ENCODE data around the gene SLC44A5. TPM values are rescaled to one million over a fixed set of nuclear protein-coding genes. Genes with fewer than 3 reads are reported as not detected.

The SLC44A5 gene
- total and polyA plus RNA-seq, 2 donors, result 0.05 to 1.5 TPM

- Histone ChIP-seq H3K27me3 (ENCODE audit: control insufficient read depth in 2 of 2, insufficient read depth in 1 of 2, low read length in 1 of 2) (no peaks in the 10 kb centered on the region), H3K4me1 (ENCODE audit: control insufficient read depth in 2 of 2, insufficient read depth in 2 of 2, low read length in 2 of 2) (no peaks in the 10 kb centered on the region), H3K36me3 (ENCODE audit: control insufficient read depth in 2 of 2, insufficient read depth in 2 of 2, low read length in 1 of 2) (no peaks in the 10 kb centered on the region), H3K4me3 (ENCODE audit: low read length in 2 of 2) (no peak overlapping the region), H3K27ac (ENCODE audit: low read depth in 1 of 2, low read length in 1 of 2) (no peak overlapping the region), H3K9me3 (ENCODE audit: control insufficient read depth in 2 of 2, insufficient read depth in 1 of 2, low read length in 1 of 2) (no peaks in the 10 kb centered on the region)
- no peak for DNase-seq (ENCODE audit: low read depth in 6 of 9, low spot score in 9 of 9)
- WGBS, result 79% methylated on average over 4 of the region's 4 CpGs
Measured at GRCh38 chr1:75520862-75521475, 89.9 kb downstream of the SLC44A5 start.

- no peaks in the 10 kb centered on the region for H3K36me3 ChIP-seq (ENCODE audit: control insufficient read depth in 2 of 2, insufficient read depth in 2 of 2, low read length in 1 of 2)
- no peaks in the 10 kb centered on the region for H3K9me3 ChIP-seq (ENCODE audit: control insufficient read depth in 2 of 2, insufficient read depth in 1 of 2, low read length in 1 of 2)
- H3K27me3 ChIP-seq (ENCODE audit: control insufficient read depth in 2 of 2, insufficient read depth in 1 of 2, low read length in 1 of 2), result no peaks in the 10 kb centered on the region
- DNase-seq (ENCODE audit: low read depth in 6 of 9, low spot score in 9 of 9), result no peak
- 92% methylated on average over 1 of the region's 1 CpG for WGBS
- no peaks in the 10 kb centered on the region for H3K4me1 ChIP-seq (ENCODE audit: control insufficient read depth in 2 of 2, insufficient read depth in 2 of 2, low read length in 2 of 2)
- no peak overlapping the region for H3K4me3 ChIP-seq (ENCODE audit: low read length in 2 of 2)
- no peak overlapping the region for H3K27ac ChIP-seq (ENCODE audit: low read depth in 1 of 2, low read length in 1 of 2)
Measured at GRCh38 chr1:75519651-75520427, 91.1 kb downstream of the SLC44A5 start.

GRCh38 chr1:75518686-75519085 is 92.2 kb downstream of the SLC44A5 start:
- H3K36me3 ChIP-seq (ENCODE audit: control insufficient read depth in 2 of 2, insufficient read depth in 2 of 2, low read length in 1 of 2), result no peaks in the 10 kb centered on the region

GRCh38 chr1:75514270-75514669 is 96.6 kb downstream of the SLC44A5 start:
- H3K9me3 ChIP-seq (ENCODE audit: control insufficient read depth in 2 of 2, insufficient read depth in 1 of 2, low read length in 1 of 2), result peaks cover 0 to 3% of the 10 kb centered on the region in 2 donors
- no peak overlapping the region for H3K27ac ChIP-seq (ENCODE audit: low read depth in 1 of 2, low read length in 1 of 2)
- no peaks in the 10 kb centered on the region for H3K4me1 ChIP-seq (ENCODE audit: control insufficient read depth in 2 of 2, insufficient read depth in 2 of 2, low read length in 2 of 2)
- no peak overlapping the region for H3K4me3 ChIP-seq (ENCODE audit: low read length in 2 of 2)
- DNase-seq (ENCODE audit: low read depth in 6 of 9, low spot score in 9 of 9), result no peak
- H3K36me3 ChIP-seq (ENCODE audit: control insufficient read depth in 2 of 2, insufficient read depth in 2 of 2, low read length in 1 of 2), result no peaks in the 10 kb centered on the region
- 95% methylated on average over 1 of the region's 1 CpG for WGBS
- no peaks in the 10 kb centered on the region for H3K27me3 ChIP-seq (ENCODE audit: control insufficient read depth in 2 of 2, insufficient read depth in 1 of 2, low read length in 1 of 2)

More at GRCh38 chr1:75518686-75519085, 92.2 kb downstream of the SLC44A5 start:
- H3K27ac ChIP-seq (ENCODE audit: low read depth in 1 of 2, low read length in 1 of 2), result no peak overlapping the region
- 75% methylated on average over 2 of the region's 2 CpGs for WGBS
- no peaks in the 10 kb centered on the region for H3K27me3 ChIP-seq (ENCODE audit: control insufficient read depth in 2 of 2, insufficient read depth in 1 of 2, low read length in 1 of 2)
- DNase-seq (ENCODE audit: low read depth in 6 of 9, low spot score in 9 of 9), result no peak
- no peaks in the 10 kb centered on the region for H3K4me1 ChIP-seq (ENCODE audit: control insufficient read depth in 2 of 2, insufficient read depth in 2 of 2, low read length in 2 of 2)
- no peaks in the 10 kb centered on the region for H3K9me3 ChIP-seq (ENCODE audit: control insufficient read depth in 2 of 2, insufficient read depth in 1 of 2, low read length in 1 of 2)
- H3K4me3 ChIP-seq (ENCODE audit: low read length in 2 of 2), result no peak overlapping the region

GRCh38 chr1:75506976-75507375 is 103.9 kb downstream of the SLC44A5 start:
- DNase-seq (ENCODE audit: low read depth in 6 of 9, low spot score in 9 of 9), result no peak
- Histone ChIP-seq H3K36me3 (ENCODE audit: control insufficient read depth in 2 of 2, insufficient read depth in 2 of 2, low read length in 1 of 2) (no peaks in the 10 kb centered on the region), H3K27me3 (ENCODE audit: control insufficient read depth in 2 of 2, insufficient read depth in 1 of 2, low read length in 1 of 2) (no peaks in the 10 kb centered on the region), H3K27ac (ENCODE audit: low read depth in 1 of 2, low read length in 1 of 2) (no peak overlapping the region), H3K9me3 (ENCODE audit: control insufficient read depth in 2 of 2, insufficient read depth in 1 of 2, low read length in 1 of 2) (peaks cover 0 to 3% of the 10 kb centered on the region in 2 donors), H3K4me1 (ENCODE audit: control insufficient read depth in 2 of 2, insufficient read depth in 2 of 2, low read length in 2 of 2) (no peaks in the 10 kb centered on the region), H3K4me3 (ENCODE audit: low read length in 2 of 2) (no peak overlapping the region)
- 95% methylated on average over 1 of the region's 1 CpG for WGBS

GRCh38 chr1:75503221-75503974 is 107.5 kb downstream of the SLC44A5 start:
- no peaks in the 10 kb centered on the region for H3K36me3 ChIP-seq (ENCODE audit: control insufficient read depth in 2 of 2, insufficient read depth in 2 of 2, low read length in 1 of 2)
- no peak overlapping the region for H3K27ac ChIP-seq (ENCODE audit: low read depth in 1 of 2, low read length in 1 of 2)
- H3K4me3 ChIP-seq (ENCODE audit: low read length in 2 of 2), result no peak overlapping the region
- H3K4me1 ChIP-seq (ENCODE audit: control insufficient read depth in 2 of 2, insufficient read depth in 2 of 2, low read length in 2 of 2), result no peaks in the 10 kb centered on the region
- WGBS, result 84% methylated on average over 7 of the region's 7 CpGs
- H3K9me3 ChIP-seq (ENCODE audit: control insufficient read depth in 2 of 2, insufficient read depth in 1 of 2, low read length in 1 of 2), result no peaks in the 10 kb centered on the region
- H3K27me3 ChIP-seq (ENCODE audit: control insufficient read depth in 2 of 2, insufficient read depth in 1 of 2, low read length in 1 of 2), result no peaks in the 10 kb centered on the region
- DNase-seq (ENCODE audit: low read depth in 6 of 9, low spot score in 9 of 9), result no peak

- Histone ChIP-seq H3K4me1 (ENCODE audit: control insufficient read depth in 2 of 2, insufficient read depth in 2 of 2, low read length in 2 of 2) (no peaks in the 10 kb centered on the region), H3K27ac (ENCODE audit: low read depth in 1 of 2, low read length in 1 of 2) (no peak overlapping the region), H3K9me3 (ENCODE audit: control insufficient read depth in 2 of 2, insufficient read depth in 1 of 2, low read length in 1 of 2) (no peaks in the 10 kb centered on the region), H3K36me3 (ENCODE audit: control insufficient read depth in 2 of 2, insufficient read depth in 2 of 2, low read length in 1 of 2) (no peaks in the 10 kb centered on the region), H3K4me3 (ENCODE audit: low read length in 2 of 2) (no peak overlapping the region), H3K27me3 (ENCODE audit: control insufficient read depth in 2 of 2, insufficient read depth in 1 of 2, low read length in 1 of 2) (no peaks in the 10 kb centered on the region)
- no peak for DNase-seq (ENCODE audit: low read depth in 6 of 9, low spot score in 9 of 9)
- WGBS, result 91% methylated on average over 5 of the region's 5 CpGs
Measured at GRCh38 chr1:75502776-75503175, 108.1 kb downstream of the SLC44A5 start.

- Histone ChIP-seq H3K9me3 (ENCODE audit: control insufficient read depth in 2 of 2, insufficient read depth in 1 of 2, low read length in 1 of 2) (no peaks in the 10 kb centered on the region), H3K36me3 (ENCODE audit: control insufficient read depth in 2 of 2, insufficient read depth in 2 of 2, low read length in 1 of 2) (no peaks in the 10 kb centered on the region), H3K27me3 (ENCODE audit: control insufficient read depth in 2 of 2, insufficient read depth in 1 of 2, low read length in 1 of 2) (no peaks in the 10 kb centered on the region), H3K27ac (ENCODE audit: low read depth in 1 of 2, low read length in 1 of 2) (no peak overlapping the region), H3K4me3 (ENCODE audit: low read length in 2 of 2) (no peak overlapping the region), H3K4me1 (ENCODE audit: control insufficient read depth in 2 of 2, insufficient read depth in 2 of 2, low read length in 2 of 2) (no peaks in the 10 kb centered on the region)
- no peak for DNase-seq (ENCODE audit: low read depth in 6 of 9, low spot score in 9 of 9)
- 93% methylated on average over 5 of the region's 5 CpGs for WGBS
Measured at GRCh38 chr1:75501577-75502295, 109.2 kb downstream of the SLC44A5 start.

All from thymus (tissue), 11 donors.